Muscle layer of colon (tissue), 2 donors: ENCODE results near the gene CACNB1.
A peak's percentile ranks its signal among the peaks of the same experiment; 100 is the strongest.
"Not testable (repeated sequence)": the region's sequence is repeated elsewhere in the genome, so short reads cannot be mapped to it uniquely, and the experiment has no call there.

Experiments used
- H3K27ac ChIP-seq: one replicate; pipeline ENCODE4 v1.7.0; 2013; ENCODE audit warnings: low read depth, mild to moderate bottlenecking, low read length, moderate library complexity
- H3K27me3 ChIP-seq, 2 donors: one replicate each; pipeline ENCODE4 v1.7.0; 2013; ENCODE audit warnings: low read length in 2 of 2, mild to moderate bottlenecking in 2 of 2; ENCODE audit not compliant: insufficient read depth in 2 of 2, control insufficient read depth in 1 of 2
- H3K36me3 ChIP-seq: one replicate; pipeline ENCODE4 v1.7.0; 2013; ENCODE audit warnings: mild to moderate bottlenecking, low read length; ENCODE audit not compliant: insufficient read depth
- H3K4me1 ChIP-seq: one replicate; pipeline ENCODE4 v1.7.0; 2013; ENCODE audit warnings: mild to moderate bottlenecking, low read length; ENCODE audit not compliant: insufficient read depth
- H3K4me3 ChIP-seq, 2 donors: one replicate each; pipeline ENCODE4 v1.7.0; 2013; ENCODE audit warnings: low read length in 2 of 2, low read depth in 1 of 2, mild to moderate bottlenecking in 1 of 2, moderate library complexity in 1 of 2
- H3K9ac ChIP-seq: one replicate; pipeline ENCODE4 v1.7.0; 2013; ENCODE audit warnings: low read length
- H3K9me3 ChIP-seq: one replicate; pipeline ENCODE4 v1.7.0; 2013; ENCODE audit warnings: mild to moderate bottlenecking, low read length
- donor health status: abdominal sarcoma.
- donor health status: Adenocarcinoma of cecum.

The CACNB1 gene

GRCh38 chr17:39170109-39170508, 27.4 kb downstream of the CACNB1 start:
- Histone ChIP-seq H3K9ac (no peak overlapping the region), H3K4me1 (peaks cover 5% of the 10 kb centered on the region), H3K36me3 (no peaks in the 10 kb centered on the region), H3K27me3 (no peaks in the 10 kb centered on the region), H3K9me3 (no peaks in the 10 kb centered on the region), H3K4me3 (no peak overlapping the region), H3K27ac (no peak overlapping the region)

DNA sequence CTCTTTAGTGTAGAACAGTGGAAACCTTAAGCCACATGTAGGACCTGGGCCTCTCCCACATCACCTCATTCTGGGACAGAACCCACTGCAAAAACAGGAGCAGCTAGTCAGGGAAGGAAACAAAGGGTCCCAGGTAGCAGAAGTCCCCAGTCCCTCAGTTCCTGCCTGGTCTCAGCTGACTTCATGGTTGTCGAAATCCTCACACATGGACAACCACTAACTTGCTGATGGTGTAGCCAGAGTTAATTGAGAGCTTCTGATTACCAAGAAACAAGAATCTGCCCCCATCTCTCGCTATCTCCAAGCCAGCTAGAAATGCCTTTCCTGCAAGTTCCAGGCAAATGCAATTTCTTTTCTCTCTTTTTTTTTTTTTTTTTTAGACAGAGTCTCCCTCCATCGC, 28.0 kb downstream of the CACNB1 start:
- H3K36me3 ChIP-seq, result no peaks in the 10 kb centered on the region
- no peaks in the 10 kb centered on the region for H3K27me3 ChIP-seq
- H3K9ac ChIP-seq, result no peak overlapping the region
- no peaks in the 10 kb centered on the region for H3K9me3 ChIP-seq
- H3K4me3 ChIP-seq, result no peak overlapping the region
- H3K4me1 ChIP-seq, result peaks cover 5% of the 10 kb centered on the region
- no peak overlapping the region for H3K27ac ChIP-seq

GRCh38 chr17:39169101-39169500, 28.4 kb downstream of the CACNB1 start:
- Histone ChIP-seq H3K4me1 (peaks cover 5% of the 10 kb centered on the region), H3K9me3 (no peaks in the 10 kb centered on the region), H3K36me3 (no peaks in the 10 kb centered on the region), H3K9ac (no peak overlapping the region), H3K4me3 (no peak overlapping the region), H3K27ac (no peak overlapping the region), H3K27me3 (no peaks in the 10 kb centered on the region)

- H3K27ac ChIP-seq, H3K9me3 ChIP-seq, H3K9ac ChIP-seq, H3K4me3 ChIP-seq, H3K27me3 ChIP-seq, H3K36me3 ChIP-seq, H3K4me1 ChIP-seq: not testable (repeated sequence)
These were observed 29.0 kb downstream of the CACNB1 start for GRCh38 chr17:39168503-39168902.

- Histone ChIP-seq H3K9me3 (no peaks in the 10 kb centered on the region), H3K4me1 (peaks cover 5% of the 10 kb centered on the region), H3K27me3 (no peaks in the 10 kb centered on the region), H3K9ac (no peak overlapping the region), H3K4me3 (no peak overlapping the region), H3K36me3 (no peaks in the 10 kb centered on the region), H3K27ac (no peak overlapping the region)
These were observed 30.0 kb downstream of the CACNB1 start for GRCh38 chr17:39167476-39167875.

DNA sequence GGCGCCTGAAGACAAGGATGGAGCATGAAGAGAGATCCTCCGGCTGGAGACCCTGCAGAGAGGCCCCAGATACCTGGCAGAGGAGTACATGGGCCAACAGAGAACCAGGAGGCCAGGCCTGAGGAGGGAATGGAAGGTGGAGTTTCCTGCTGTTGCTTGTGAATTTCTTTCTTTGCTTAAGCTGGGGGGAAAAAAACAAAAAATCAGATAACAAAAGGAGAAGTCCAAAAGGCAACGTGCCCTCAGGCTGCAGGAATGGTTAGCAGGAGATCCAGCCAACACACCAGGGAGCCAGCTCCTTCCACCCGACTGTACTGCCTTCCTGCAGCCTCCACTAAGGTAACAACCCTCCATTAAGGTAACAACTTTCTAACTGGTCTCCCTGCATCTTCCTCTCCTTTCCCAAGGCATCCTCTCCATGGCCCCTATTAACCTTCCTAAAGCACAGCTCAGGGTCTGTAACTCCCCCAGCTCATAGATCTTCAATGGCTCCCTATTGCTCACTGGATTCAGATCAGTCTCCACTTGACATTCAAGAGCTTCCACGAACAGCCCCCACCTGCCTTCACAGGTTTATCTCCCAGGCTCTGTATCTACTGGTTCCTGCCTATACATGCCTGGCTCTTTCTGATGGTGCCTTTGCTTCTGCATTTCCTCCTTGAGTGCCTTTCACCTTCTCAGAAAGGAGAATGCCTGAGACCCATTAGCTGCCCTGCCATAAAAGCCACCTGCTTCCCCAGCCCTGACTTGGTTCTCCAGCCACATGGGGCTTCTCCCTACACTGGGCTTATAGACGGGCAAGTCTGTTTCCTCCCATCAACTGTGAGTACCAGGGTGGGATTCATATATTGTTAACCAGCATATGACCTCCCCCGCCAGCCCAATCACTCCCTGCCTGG, 30.8 kb downstream of the CACNB1 start:
- no peak overlapping the region for H3K9ac ChIP-seq
- H3K4me3 ChIP-seq, result no peak overlapping the region
- no peaks in the 10 kb centered on the region for H3K36me3 ChIP-seq
- no peaks in the 10 kb centered on the region for H3K9me3 ChIP-seq
- H3K4me1 ChIP-seq, result peaks cover 5% of the 10 kb centered on the region
- no peak overlapping the region for H3K27ac ChIP-seq
- no peaks in the 10 kb centered on the region for H3K27me3 ChIP-seq

- peak within 1 kb of the TSS; percentile 41 for H3K27ac ChIP-seq
- H3K9me3 ChIP-seq, result no peaks in the 10 kb centered on the region
- H3K4me3 ChIP-seq, result peak within 1 kb of the TSS; percentile 9 to 94
- H3K9ac ChIP-seq, result peak within 1 kb of the TSS; percentile 87
- H3K36me3 ChIP-seq, result no peaks in the 10 kb centered on the region
- peaks cover 5% of the 10 kb centered on the region for H3K4me1 ChIP-seq
- no peaks in the 10 kb centered on the region for H3K27me3 ChIP-seq
These were observed 31.6 kb downstream of the CACNB1 start, which contains the start of gene ARL5C for GRCh38 chr17:39165841-39166349. Gene ARL5C, minus strand, starts transcription at chr17:39166161. Its CDS starts 401 bp downstream, at chr17:39165760.

GRCh38 chr17:39165178-39165840, 32.2 kb downstream of the CACNB1 start:
- peak overlapping the region; percentile 41 for H3K27ac ChIP-seq
- no peaks in the 10 kb centered on the region for H3K9me3 ChIP-seq
- peaks cover 5% of the 10 kb centered on the region for H3K4me1 ChIP-seq
- H3K4me3 ChIP-seq, result peak overlapping the region; percentile 9 to 94
- no peaks in the 10 kb centered on the region for H3K36me3 ChIP-seq
- H3K9ac ChIP-seq, result peak overlapping the region; percentile 87
- H3K27me3 ChIP-seq, result no peaks in the 10 kb centered on the region

DNA sequence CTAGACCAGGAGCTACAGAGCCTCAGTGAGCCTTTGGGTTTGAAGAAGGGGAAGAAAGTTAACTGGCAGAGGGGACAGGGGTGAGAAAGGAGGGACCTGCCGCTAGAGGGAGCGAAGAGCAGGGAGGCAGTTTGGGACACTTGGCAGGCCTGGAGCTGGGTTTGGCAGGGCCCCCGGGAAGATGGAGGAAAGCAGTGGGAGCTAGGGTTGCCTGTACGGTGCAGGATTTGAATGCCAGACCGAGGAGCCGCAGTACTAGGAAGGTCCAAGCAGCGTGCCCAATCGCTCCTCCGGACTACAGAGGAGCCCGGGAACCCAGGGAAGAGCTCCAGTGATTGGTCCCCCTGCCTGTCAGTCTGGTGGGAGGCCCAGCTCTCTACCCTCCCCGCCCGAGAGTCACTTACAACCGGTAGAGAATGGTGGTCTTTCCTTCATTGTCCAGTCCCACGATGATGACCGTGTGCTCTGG, 32.8 kb downstream of the CACNB1 start:
- peak overlapping the region; percentile 9 to 94 for H3K4me3 ChIP-seq
- no peaks in the 10 kb centered on the region for H3K36me3 ChIP-seq
- peak overlapping the region; percentile 87 for H3K9ac ChIP-seq
- H3K9me3 ChIP-seq, result no peaks in the 10 kb centered on the region
- H3K27me3 ChIP-seq, result no peaks in the 10 kb centered on the region
- H3K27ac ChIP-seq, result peak overlapping the region; percentile 41
- H3K4me1 ChIP-seq, result peaks cover 5% of the 10 kb centered on the region

GRCh38 chr17:39161962-39162361, 35.5 kb downstream of the CACNB1 start:
- Histone ChIP-seq H3K27ac (no peak overlapping the region), H3K4me3 (no peak overlapping the region), H3K4me1 (peaks cover 2% of the 10 kb centered on the region), H3K27me3 (no peaks in the 10 kb centered on the region), H3K9ac (no peak overlapping the region), H3K9me3 (no peaks in the 10 kb centered on the region), H3K36me3 (no peaks in the 10 kb centered on the region)

DNA sequence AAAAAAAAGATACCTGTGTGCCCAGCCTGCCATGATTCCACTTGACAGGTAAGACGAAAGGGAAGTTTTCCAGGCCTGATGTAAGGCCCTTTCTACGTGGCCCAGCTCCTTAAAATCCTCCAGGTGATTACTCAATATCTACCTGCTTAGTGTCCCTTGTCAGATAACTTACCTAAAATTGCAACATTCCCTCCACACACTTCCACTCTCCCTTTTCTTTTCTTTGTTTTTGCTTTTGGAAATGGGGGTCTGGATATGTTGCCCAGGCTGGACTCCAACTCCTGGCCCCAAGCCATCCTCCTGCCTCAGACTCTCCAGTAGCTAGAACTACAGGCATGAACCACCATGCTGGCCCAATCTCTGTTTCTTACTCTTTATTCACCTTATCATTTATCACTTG, 38.8 kb downstream of the CACNB1 start:
- Histone ChIP-seq H3K9ac (no peak overlapping the region), H3K27me3 (no peaks in the 10 kb centered on the region), H3K27ac (no peak overlapping the region), H3K9me3 (no peaks in the 10 kb centered on the region), H3K4me3 (no peak overlapping the region), H3K36me3 (no peaks in the 10 kb centered on the region), H3K4me1 (no peaks in the 10 kb centered on the region)
